ENCODE measurements around the gene SLC26A2. TPM values are rescaled to one million over a fixed set of nuclear protein-coding genes. Genes with fewer than 3 reads are reported as not detected.

The SLC26A2 gene
- total and polyA plus RNA-seq, 10 of the 15 experiments (the other 5 are each of a cell fraction or from before 2014, with no cell fraction given) = 1.7 to 6.4 (median 4.2) TPM

DNA sequence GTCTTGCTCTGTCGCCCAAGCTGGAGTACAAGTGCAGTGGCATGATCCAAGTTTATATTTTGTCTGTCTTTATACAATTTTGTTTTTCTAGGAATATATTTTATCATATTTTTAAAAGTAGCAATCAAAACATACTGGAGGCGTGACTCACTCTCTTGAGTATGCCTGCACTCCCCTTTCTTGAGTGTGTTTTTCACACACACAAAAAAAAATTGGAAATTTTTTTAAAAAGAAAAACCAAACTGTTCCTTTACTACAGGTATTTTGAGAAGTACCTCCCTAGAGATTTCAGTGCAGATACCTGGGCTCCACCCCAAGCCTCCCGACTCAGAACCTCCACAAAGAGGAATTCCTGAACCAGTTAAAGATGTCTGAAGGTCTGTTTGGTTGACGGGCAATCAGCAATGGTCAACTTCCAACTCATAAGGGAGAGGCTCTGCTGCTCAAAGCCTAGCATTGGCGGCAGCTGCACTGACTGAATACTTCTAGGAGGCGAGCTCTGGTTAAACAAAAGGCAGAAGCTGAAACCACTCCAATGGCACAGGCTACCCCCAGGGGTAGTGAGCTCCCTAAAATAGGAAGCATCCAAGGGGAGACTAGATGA, 43.4 kb upstream of the SLC26A2 start (continued):
- TF ChIP-seq, protein P1, sequence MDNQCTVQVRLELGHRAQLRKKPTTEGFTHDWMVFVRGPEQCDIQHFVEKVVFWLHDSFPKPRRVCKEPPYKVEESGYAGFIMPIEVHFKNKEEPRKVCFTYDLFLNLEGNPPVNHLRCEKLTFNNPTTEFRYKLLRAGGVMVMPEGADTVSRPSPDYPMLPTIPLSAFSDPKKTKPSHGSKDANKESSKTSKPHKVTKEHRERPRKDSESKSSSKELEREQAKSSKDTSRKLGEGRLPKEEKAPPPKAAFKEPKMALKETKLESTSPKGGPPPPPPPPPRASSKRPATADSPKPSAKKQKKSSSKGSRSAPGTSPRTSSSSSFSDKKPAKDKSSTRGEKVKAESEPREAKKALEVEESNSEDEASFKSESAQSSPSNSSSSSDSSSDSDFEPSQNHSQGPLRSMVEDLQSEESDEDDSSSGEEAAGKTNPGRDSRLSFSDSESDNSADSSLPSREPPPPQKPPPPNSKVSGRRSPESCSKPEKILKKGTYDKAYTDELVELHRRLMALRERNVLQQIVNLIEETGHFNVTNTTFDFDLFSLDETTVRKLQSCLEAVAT (IDR thresholded peaks at IDR 0.05) = no peak
- TF ChIP-seq, protein P2, sequence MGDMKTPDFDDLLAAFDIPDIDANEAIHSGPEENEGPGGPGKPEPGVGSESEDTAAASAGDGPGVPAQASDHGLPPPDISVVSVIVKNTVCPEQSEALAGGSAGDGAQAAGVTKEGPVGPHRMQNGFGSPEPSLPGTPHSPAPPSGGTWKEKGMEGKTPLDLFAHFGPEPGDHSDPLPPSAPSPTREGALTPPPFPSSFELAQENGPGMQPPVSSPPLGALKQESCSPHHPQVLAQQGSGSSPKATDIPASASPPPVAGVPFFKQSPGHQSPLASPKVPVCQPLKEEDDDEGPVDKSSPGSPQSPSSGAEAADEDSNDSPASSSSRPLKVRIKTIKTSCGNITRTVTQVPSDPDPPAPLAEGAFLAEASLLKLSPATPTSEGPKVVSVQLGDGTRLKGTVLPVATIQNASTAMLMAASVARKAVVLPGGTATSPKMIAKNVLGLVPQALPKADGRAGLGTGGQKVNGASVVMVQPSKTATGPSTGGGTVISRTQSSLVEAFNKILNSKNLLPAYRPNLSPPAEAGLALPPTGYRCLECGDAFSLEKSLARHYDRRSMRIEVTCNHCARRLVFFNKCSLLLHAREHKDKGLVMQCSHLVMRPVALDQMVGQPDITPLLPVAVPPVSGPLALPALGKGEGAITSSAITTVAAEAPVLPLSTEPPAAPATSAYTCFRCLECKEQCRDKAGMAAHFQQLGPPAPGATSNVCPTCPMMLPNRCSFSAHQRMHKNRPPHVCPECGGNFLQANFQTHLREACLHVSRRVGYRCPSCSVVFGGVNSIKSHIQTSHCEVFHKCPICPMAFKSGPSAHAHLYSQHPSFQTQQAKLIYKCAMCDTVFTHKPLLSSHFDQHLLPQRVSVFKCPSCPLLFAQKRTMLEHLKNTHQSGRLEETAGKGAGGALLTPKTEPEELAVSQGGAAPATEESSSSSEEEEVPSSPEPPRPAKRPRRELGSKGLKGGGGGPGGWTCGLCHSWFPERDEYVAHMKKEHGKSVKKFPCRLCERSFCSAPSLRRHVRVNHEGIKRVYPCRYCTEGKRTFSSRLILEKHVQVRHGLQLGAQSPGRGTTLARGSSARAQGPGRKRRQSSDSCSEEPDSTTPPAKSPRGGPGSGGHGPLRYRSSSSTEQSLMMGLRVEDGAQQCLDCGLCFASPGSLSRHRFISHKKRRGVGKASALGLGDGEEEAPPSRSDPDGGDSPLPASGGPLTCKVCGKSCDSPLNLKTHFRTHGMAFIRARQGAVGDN (IDR thresholded peaks at IDR 0.05) = no peak
- no peak for TF ChIP-seq BCL11A (IDR thresholded peaks at IDR 0.05; ENCODE audit: low read depth, low read length)

DNA sequence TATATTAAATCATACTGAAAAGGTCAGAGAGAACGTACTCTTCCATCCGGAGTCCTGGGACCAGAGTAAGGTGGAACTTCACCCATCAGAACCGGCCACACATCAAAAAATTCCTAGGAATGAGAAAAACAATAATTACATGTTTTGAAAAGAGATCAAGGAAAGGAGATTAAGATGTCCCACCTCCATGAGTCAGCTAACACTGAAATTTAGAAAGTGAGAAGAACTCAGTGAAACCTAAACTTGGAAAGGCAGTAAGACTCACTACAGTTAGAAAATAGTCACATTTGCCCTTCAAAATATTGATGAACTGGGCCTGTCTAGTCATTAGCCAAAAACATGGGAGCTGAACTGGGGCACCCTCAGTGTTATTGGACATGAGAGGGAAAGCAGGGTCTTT, 39.0 kb upstream of the SLC26A2 start:
- no peaks in the 10 kb centered on the region for H3K79me2 ChIP-seq (ENCODE audit: control insufficient read depth, insufficient read depth, low read length)
- POLR2A ChIA-PET = no interaction called here
- ATAC-seq = no peak
- RAD21 ChIA-PET (ENCODE audit: unreplicated experiment) = no interaction called here
- SMC1A ChIA-PET (ENCODE audit: uncharacterized antibody, unreplicated experiment) = interaction anchor here (1.0 kb wide), 1 partner anchor 12 kb away, joined by 4 read pairs; no protein-coding TSS in a partner anchor
- DNase-seq (ENCODE audit: low read depth, low spot score) = no peak
- H3K4me1 ChIP-seq (ENCODE audit: control insufficient read depth, insufficient read depth, low read length) = no peaks in the 10 kb centered on the region
- no TSS peak for BruUV-seq (replicated peaks)
- H3K27me3 ChIP-seq (replicated peaks in 1 of 2; ENCODE audit: control insufficient read depth in 2 of 2, insufficient read depth in 2 of 2, low read length in 1 of 2) = no peaks in the 10 kb centered on the region
- in situ Hi-C loops (cut with MboI) (no loop called here), intact Hi-C loops (cut with micrococcal nuclease; ENCODE audit: unreplicated experiment) (no loop called here)
- CTCF ChIA-PET = interaction anchor here (1.3 to 1.8 kb wide), 2 partner anchors 13 to 38 kb away, joined by 5 read pairs; no protein-coding TSS in a partner anchor
- no peak overlapping the region for H3K27ac ChIP-seq (ENCODE audit: control insufficient read depth, insufficient read depth)
- FAIRE-seq = no peak
- no peak overlapping the region for H3K4me2 ChIP-seq (ENCODE audit: control insufficient read depth, insufficient read depth)
- H3K4me3 ChIP-seq = no peak overlapping the region
- H3K36me3 ChIP-seq (ENCODE audit: control insufficient read depth in 2 of 2, insufficient read depth in 2 of 2, low read length in 1 of 2) = no peaks in the 10 kb centered on the region
- H3K9me3 ChIP-seq (replicated peaks; ENCODE audit: control insufficient read depth, insufficient read depth, low read length) = no peaks in the 10 kb centered on the region
- 81% methylated on average over 3 of the region's 3 CpGs for WGBS (ENCODE audit: insufficient coverage, insufficient replicate concordance, low lambda C conversion rate, missing lambda C conversion rate)
- H4K20me1 ChIP-seq (ENCODE audit: control insufficient read depth, insufficient read depth) = no peaks in the 10 kb centered on the region
- no peak overlapping the region for H3K9ac ChIP-seq (ENCODE audit: control insufficient read depth, insufficient read depth, low read length)
- H2AFZ ChIP-seq (ENCODE audit: control insufficient read depth, low read depth, low read length) = no peak overlapping the region
- TF ChIP-seq TCF3 (IDR thresholded peaks at IDR 0.05; ENCODE audit: borderline replicate concordance, insufficient read depth, low read depth, low read length) (no peak), NFYA (IDR thresholded peaks at IDR 0.05; ENCODE audit: borderline replicate concordance, low read depth, low read length) (no peak), KDM1A (IDR thresholded peaks at IDR 0.05; ENCODE audit: borderline replicate concordance) (no peak), CHD2 (IDR thresholded peaks at IDR 0.05; ENCODE audit: borderline replicate concordance, low read depth, low read length) (no peak), RB1 (IDR thresholded peaks at IDR 0.05; ENCODE audit: borderline replicate concordance) (no peak), MXI1 (IDR thresholded peaks at IDR 0.05; ENCODE audit: low read depth, low read length) (no peak), KLF5 (IDR thresholded peaks at IDR 0.05; ENCODE audit: partially characterized antibody) (no peak), BMI1 (IDR thresholded peaks at IDR 0.05; ENCODE audit: borderline replicate concordance) (no peak)
- TF ChIP-seq, protein P3, sequence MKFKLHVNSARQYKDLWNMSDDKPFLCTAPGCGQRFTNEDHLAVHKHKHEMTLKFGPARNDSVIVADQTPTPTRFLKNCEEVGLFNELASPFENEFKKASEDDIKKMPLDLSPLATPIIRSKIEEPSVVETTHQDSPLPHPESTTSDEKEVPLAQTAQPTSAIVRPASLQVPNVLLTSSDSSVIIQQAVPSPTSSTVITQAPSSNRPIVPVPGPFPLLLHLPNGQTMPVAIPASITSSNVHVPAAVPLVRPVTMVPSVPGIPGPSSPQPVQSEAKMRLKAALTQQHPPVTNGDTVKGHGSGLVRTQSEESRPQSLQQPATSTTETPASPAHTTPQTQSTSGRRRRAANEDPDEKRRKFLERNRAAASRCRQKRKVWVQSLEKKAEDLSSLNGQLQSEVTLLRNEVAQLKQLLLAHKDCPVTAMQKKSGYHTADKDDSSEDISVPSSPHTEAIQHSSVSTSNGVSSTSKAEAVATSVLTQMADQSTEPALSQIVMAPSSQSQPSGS (IDR thresholded peaks at IDR 0.05; ENCODE audit: low read length) = no peak
- TF ChIP-seq, protein P4, sequence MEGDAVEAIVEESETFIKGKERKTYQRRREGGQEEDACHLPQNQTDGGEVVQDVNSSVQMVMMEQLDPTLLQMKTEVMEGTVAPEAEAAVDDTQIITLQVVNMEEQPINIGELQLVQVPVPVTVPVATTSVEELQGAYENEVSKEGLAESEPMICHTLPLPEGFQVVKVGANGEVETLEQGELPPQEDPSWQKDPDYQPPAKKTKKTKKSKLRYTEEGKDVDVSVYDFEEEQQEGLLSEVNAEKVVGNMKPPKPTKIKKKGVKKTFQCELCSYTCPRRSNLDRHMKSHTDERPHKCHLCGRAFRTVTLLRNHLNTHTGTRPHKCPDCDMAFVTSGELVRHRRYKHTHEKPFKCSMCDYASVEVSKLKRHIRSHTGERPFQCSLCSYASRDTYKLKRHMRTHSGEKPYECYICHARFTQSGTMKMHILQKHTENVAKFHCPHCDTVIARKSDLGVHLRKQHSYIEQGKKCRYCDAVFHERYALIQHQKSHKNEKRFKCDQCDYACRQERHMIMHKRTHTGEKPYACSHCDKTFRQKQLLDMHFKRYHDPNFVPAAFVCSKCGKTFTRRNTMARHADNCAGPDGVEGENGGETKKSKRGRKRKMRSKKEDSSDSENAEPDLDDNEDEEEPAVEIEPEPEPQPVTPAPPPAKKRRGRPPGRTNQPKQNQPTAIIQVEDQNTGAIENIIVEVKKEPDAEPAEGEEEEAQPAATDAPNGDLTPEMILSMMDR (IDR thresholded peaks at IDR 0.05 in 2 of 3, conservative IDR thresholded peaks at IDR 0.05 in 1 of 3; ENCODE audit: control insufficient read depth in 2 of 3, extremely low read depth in 1 of 3, insufficient read depth in 1 of 3, low read depth in 3 of 3, low read length in 3 of 3) = no peak
